DOHH2 (cell line): ENCODE measurements around the gene RNF168.

Experiments
- H3F3A ChIP-seq: fragments of 200-600 bp; sonication (generic), shearing (Covaris generic); 2 replicates; pipeline ENCODE4 v1.6.0; 2016; ENCODE audit warnings: antibody characterized with exemption, mild to moderate bottlenecking; ENCODE audit not compliant: control insufficient read depth, insufficient read depth
- H3K27ac ChIP-seq: fragments of 200-600 bp; sonication (generic); 2 replicates; pipeline ENCODE4 v1.5.1; 2014; ENCODE audit warnings: low read depth, mild to moderate bottlenecking, low read length, moderate library complexity
- H3K27me3 ChIP-seq: fragments of 200-600 bp; sonication (generic); 2 replicates; pipeline ENCODE4 v1.6.1; 2014; ENCODE audit warnings: mild to moderate bottlenecking, low read length, mixed read lengths; ENCODE audit not compliant: control insufficient read depth
- H3K36me3 ChIP-seq: fragments of 200-600 bp; sonication (generic); 2 replicates; pipeline ENCODE4 v1.6.1; 2014; ENCODE audit warnings: mild to moderate bottlenecking, low read length, moderate library complexity, mixed read lengths; ENCODE audit not compliant: control insufficient read depth
- H3K4me1 ChIP-seq: fragments of 200-600 bp; sonication (generic); 2 replicates; pipeline ENCODE4 v1.6.1; 2014; ENCODE audit warnings: mild to moderate bottlenecking, low read length, mixed read lengths; ENCODE audit not compliant: control insufficient read depth
- H3K4me2 ChIP-seq: fragments of 200-600 bp; sonication (generic); 2 replicates; pipeline ENCODE4 v1.6.0; 2014; ENCODE audit warnings: mild to moderate bottlenecking, low read length, moderate library complexity
- H3K4me3 ChIP-seq: fragments of 200-600 bp; sonication (generic); 2 replicates; pipeline ENCODE4 v1.5.1; 2014; ENCODE audit warnings: mild to moderate bottlenecking, low read length, mixed read lengths
- H3K79me2 ChIP-seq: fragments of 200-600 bp; sonication (generic); 2 replicates; pipeline ENCODE4 v1.6.1; 2014; ENCODE audit warnings: mild to moderate bottlenecking, low read length, mixed read lengths; ENCODE audit not compliant: control insufficient read depth
- H3K9me2 ChIP-seq: fragments of 200-600 bp; sonication (generic); replicated peaks from 2 replicates; pipeline ENCODE4 v1.6.1; 2014; ENCODE audit warnings: mild to moderate bottlenecking, low read length, mixed read lengths; ENCODE audit not compliant: control insufficient read depth
- H3K9me3 ChIP-seq: fragments of 200-600 bp; sonication (generic); 2 replicates; pipeline ENCODE4 v1.6.1; 2014; ENCODE audit warnings: antibody characterized with exemption, low read length, mixed read lengths; ENCODE audit not compliant: control insufficient read depth, insufficient read depth
- H4K20me1 ChIP-seq: fragments of 200-600 bp; sonication (generic); 2 replicates; pipeline ENCODE4 v1.6.0; 2014; ENCODE audit warnings: low read depth, mild to moderate bottlenecking, antibody characterized with exemption, low read length, moderate library complexity; ENCODE audit not compliant: control insufficient read depth, insufficient read depth
- EZH2phosphoT487 ChIP-seq: fragments of 200-600 bp; sonication (generic); IDR thresholded peaks from 2 replicates; pipeline ENCODE4 v1.6.1; 2017; ENCODE audit warnings: borderline replicate concordance, mild to moderate bottlenecking, antibody characterized with exemption, low read length, moderate library complexity, mixed read lengths
- TF ChIP-seq, protein P1 (sequence below): fragments of 200-600 bp; sonication (generic); IDR thresholded peaks from one replicate; pipeline ENCODE4 v1.5.1; 2014; ENCODE audit warnings: antibody characterized with exemption, mild to moderate bottlenecking, low read depth, low read length; ENCODE audit not compliant: poor library complexity, severe bottlenecking

The RNF168 gene

DNA sequence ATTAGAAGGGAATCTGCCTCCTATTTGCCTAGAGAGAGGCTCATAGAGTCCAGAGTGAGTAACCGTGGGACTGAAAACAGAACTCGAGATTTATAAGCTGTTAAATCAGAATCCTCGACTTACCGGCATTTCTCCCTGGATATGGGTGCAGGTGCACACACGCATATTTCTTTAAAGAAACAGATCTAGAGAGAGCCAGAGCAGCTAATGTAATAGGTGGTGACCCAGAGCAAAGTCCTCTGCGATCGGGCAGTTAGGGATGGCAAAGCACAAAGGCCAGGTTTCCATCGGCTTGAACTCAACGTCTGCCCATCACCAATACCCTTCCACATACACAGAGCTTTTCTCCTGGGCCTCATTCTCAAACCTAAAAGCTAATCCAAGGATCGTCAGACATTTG, 13.8 kb downstream of the RNF168 start:
- Histone ChIP-seq H3K36me3 (peaks cover 33% of the 10 kb centered on the region), H3K4me2 (no peak overlapping the region), H3K27ac (no peak overlapping the region), H3K9me3 (no peaks in the 10 kb centered on the region), H3K27me3 (no peaks in the 10 kb centered on the region), H3F3A (peaks cover 3% of the 10 kb centered on the region; the same call in 1 of the 2 replicates), H3K9me2 (no peaks in the 10 kb centered on the region), H3K4me1 (peaks cover 16% of the 10 kb centered on the region), H3K4me3 (no peak overlapping the region), H3K79me2 (peaks cover 65% of the 10 kb centered on the region), H4K20me1 (no peaks in the 10 kb centered on the region)
- TF ChIP-seq, protein P1, sequence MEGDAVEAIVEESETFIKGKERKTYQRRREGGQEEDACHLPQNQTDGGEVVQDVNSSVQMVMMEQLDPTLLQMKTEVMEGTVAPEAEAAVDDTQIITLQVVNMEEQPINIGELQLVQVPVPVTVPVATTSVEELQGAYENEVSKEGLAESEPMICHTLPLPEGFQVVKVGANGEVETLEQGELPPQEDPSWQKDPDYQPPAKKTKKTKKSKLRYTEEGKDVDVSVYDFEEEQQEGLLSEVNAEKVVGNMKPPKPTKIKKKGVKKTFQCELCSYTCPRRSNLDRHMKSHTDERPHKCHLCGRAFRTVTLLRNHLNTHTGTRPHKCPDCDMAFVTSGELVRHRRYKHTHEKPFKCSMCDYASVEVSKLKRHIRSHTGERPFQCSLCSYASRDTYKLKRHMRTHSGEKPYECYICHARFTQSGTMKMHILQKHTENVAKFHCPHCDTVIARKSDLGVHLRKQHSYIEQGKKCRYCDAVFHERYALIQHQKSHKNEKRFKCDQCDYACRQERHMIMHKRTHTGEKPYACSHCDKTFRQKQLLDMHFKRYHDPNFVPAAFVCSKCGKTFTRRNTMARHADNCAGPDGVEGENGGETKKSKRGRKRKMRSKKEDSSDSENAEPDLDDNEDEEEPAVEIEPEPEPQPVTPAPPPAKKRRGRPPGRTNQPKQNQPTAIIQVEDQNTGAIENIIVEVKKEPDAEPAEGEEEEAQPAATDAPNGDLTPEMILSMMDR = no peak
- TF ChIP-seq EZH2phosphoT487 = no peak

DNA sequence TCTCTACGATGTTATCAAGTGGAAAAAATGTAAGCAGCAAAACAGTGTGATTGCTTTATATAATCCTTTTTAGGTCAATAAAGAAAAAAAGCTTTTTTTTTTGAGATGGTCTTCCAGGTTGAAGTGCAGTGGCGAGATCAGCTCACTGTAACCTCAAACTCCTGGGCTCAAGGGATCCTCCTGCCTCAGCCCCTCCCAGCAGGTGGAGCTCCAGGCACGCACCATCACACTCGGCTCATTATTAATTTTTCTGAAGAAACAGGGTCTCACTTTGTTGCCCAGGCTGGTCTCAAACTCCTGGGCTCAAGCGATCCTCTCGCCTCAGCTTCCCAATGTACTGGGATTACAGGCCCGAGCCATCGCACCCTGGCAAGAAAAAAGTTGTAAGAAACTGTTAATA, 17.3 kb downstream of the RNF168 start:
- Histone ChIP-seq H3K9me3 (no peaks in the 10 kb centered on the region), H3K4me2 (no peak overlapping the region), H3K4me3 (no peak overlapping the region), H3K79me2 (peaks cover 31% of the 10 kb centered on the region), H3K36me3 (peaks cover 58% of the 10 kb centered on the region), H3K27ac (no peak overlapping the region), H3K27me3 (no peaks in the 10 kb centered on the region), H4K20me1 (no peaks in the 10 kb centered on the region), H3F3A (peaks cover 3% of the 10 kb centered on the region; the same call in 1 of the 2 replicates), H3K4me1 (no peaks in the 10 kb centered on the region), H3K9me2 (no peaks in the 10 kb centered on the region)
- TF ChIP-seq, protein P1 = peak; percentile 56
- no peak for TF ChIP-seq EZH2phosphoT487

DNA sequence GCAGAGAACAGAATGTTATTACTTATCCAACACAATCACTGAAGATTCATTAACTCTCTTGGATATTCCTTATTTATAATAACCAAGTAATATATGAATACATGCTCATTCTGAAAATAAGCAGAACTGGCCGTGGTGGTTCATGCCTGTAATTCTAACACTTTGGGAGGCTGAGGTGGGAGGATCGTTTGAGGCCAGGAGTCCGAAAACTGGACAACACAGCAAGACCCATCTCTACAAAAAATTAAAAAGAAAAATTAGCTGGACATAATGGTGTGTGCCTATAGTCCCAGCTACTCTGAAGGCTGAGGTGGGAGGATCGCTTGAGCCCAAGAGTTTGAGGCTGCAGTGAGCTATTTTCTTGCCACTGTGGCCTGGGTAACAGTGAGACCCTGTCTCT, 25.9 kb downstream of the RNF168 start:
- Histone ChIP-seq H3F3A (no peaks in the 10 kb centered on the region), H3K79me2 (no peaks in the 10 kb centered on the region), H3K9me3 (no peaks in the 10 kb centered on the region), H3K27me3 (no peaks in the 10 kb centered on the region), H3K36me3 (peaks cover 49% of the 10 kb centered on the region), H3K9me2 (no peaks in the 10 kb centered on the region), H3K4me3 (no peak overlapping the region), H3K4me2 (no peak overlapping the region), H3K4me1 (no peaks in the 10 kb centered on the region), H4K20me1 (no peaks in the 10 kb centered on the region), H3K27ac (no peak overlapping the region)
- TF ChIP-seq, protein P1 = no peak
- TF ChIP-seq EZH2phosphoT487 = no peak

DNA sequence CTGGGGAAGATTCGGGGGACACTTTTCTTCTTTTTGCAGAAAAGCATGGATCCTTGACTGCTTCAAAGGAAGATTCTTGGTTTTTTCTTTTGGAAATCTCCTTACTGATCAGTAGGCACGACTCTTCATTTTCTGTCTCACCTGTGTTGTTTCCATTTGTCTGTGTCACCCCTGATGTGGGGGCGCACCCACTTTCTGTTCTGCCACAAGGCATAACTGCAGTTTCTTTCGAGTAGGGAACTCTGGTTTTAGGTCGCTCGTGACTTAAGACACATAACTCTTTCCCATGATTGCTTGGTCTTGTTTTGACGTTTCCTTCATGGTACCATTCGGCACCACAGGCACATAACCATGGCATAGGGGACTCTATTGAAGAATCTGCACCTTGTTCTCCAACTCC, 31.3 kb downstream of the RNF168 start:
- Histone ChIP-seq H3K36me3 (peaks cover 47% of the 10 kb centered on the region), H3K79me2 (no peaks in the 10 kb centered on the region), H3K4me1 (no peaks in the 10 kb centered on the region), H3F3A (no peaks in the 10 kb centered on the region), H3K27ac (no peak overlapping the region), H4K20me1 (no peaks in the 10 kb centered on the region; the same call in 1 of the 2 replicates), H3K4me2 (no peak overlapping the region), H3K4me3 (no peak overlapping the region), H3K9me2 (no peaks in the 10 kb centered on the region), H3K9me3 (no peaks in the 10 kb centered on the region), H3K27me3 (no peaks in the 10 kb centered on the region)
- no peak for TF ChIP-seq EZH2phosphoT487
- TF ChIP-seq, protein P1 = no peak
